NCI-H1417 (cell line): Measurements from ENCODE around the gene GJC2.
A peak's percentile ranks its signal among the peaks of the same experiment; 100 is the strongest.

Source experiments
- DNase-seq, 3 experiments: peaks; one replicate each; lab custom pipeline; 2025; lab: John Stamatoyannopoulos, UW

The GJC2 gene

GRCh38 chr1:228158151-228159007 is 8.6 kb downstream of the GJC2 start:
- no peak for DNase-seq

GRCh38 chr1:228159008-228159665 is 9.4 kb downstream of the GJC2 start:
- DNase-seq: no peak

- no peak for DNase-seq
Observed at GRCh38 chr1:228160201-228160761, 10.6 kb downstream of the GJC2 start.

DNA sequence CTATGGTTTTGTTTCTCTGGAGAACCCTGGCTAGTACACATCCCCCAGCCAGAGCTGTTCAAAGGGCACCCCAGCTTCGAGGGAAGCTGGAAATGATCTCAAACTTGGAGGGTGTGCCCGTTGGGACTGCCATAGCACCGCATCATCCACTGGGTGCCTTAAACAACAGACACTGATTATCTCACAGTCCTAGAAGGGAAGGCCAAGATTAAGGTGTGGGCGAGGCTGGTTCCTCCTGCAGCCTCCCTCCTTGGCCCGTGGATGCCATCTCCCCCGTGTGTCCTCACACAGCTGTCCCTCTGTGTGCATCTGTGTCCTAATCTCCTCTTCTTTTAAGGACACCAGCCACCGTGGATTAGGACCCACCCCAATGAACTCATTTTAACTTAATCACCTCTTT is 11.6 kb downstream of the GJC2 start:
- no peak for DNase-seq

DNA sequence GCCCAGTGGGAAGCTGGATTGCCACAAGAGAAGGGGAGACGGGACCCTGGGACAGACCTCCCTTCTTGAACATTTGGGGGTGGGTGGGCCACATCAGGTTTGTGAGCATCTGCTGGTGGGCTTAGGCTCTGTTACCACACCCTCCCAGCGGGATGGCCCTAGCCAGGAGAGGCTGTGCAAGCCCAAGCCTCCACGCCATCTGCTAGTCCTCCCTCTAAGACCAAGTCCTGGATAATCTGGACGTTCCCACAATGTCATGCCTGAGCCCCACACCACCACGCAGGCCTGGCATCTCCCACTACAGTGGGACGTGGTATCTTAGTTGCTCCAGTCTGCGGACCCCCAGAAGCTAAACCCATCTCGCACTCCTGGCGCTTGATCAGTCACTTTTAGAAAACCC is 12.1 kb downstream of the GJC2 start:
- DNase-seq: no peak

DNA sequence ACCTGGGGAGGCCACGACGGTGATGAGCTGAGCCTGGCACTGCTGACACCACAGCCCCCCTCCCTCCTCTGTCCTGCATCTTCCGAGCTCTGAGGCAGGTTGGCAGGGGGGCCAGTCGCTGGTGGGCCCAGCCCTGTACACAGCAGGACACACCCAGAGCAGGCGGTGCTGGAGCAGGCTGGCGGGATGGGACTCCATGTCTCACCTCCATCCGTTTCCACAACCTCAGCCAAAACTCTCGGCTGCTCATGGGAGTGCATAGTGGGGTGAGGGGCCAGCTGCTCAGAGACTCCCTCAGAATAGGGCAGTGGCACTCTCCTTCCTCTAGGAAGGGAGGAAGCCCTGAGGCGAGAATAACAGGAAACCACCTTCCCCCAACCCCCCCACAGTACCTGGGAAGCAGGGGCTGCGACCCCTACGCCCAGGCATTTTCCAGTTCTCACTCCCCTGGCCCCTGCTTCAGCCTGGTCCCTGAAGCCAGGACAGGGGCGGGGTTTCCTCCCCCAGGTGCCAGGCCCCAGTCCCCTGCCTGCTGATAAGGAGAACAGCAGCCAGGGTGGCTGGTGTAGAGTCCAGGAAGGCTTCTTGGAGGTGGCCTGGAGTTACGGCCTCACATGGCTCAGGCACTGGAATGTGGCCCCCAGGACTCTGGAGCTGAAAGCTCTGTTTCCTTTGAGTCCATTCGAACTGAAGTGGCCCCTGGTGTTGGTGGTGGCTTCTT is 12.7 kb downstream of the GJC2 start:
- no peak for DNase-seq

DNA sequence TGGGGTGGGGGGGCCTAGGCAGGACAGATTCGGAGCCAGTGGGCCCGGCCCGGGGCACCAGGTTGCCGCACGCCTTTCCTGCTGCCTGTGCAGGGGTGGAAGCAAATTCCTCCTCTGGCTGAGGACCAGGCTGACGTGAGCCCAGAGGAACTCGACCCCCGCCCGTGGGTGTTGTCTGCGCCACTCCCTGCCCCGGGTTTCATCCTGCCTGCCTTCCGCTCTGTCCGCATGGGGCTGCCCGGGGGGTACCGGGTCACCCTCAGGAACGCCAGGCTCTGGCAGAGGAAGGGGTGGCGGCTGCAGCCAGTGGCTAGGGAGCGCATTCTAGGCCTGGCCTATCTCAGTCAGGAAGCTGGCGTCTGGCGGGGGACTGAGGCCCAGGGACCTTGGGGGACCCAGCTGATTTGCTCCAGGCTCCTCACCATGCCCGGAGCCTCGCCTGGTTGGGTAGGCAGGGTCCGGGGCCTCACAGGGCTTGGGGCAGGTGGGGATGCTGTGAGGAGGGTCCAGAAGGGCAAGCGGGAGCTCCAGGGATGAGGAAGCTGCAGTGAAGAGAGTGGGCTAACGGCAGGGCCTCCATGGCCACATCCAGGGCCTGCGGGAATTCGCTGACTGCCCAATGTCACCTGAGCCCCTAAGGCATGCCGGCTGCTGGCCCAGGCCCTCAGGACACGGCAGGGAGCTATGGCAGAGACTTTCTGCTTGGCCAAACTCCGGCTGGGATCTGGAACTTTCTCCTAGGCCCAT is 13.4 kb downstream of the GJC2 start:
- no peak for DNase-seq

DNA sequence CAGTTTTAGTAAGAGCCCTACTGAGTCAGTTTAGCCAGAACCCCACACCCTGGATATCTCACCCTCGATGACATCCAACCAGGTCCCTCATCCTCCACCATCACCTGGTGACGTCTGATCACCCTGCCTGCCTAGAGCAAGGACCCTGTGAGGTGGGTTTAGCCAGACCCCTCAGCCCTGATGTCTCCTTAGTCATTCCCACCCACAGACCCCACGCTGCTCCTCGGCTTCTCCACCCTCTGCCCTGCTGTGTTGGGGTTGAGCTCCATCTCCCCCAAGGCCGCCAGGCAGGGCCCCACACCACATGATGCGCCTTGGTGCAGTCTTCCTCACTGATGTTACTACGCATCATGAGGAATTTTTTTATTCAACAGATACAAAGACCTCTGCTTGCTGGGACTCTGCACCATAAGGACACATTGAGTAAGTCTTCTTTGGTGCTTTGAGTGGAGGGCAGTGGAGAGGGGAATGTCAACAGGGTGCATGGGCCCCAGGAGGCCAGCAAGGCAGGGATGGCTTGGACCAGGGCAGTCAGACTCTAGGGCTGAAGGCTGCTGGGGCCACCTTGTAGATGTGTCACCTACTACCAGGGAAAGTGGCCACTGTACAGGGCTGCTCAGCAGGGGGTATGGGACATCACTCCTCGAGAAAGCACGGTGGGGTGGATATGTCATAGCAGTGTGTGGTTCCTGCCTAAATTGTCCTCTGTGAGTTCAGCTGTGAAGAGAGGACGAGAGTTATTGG is 14.2 kb downstream of the GJC2 start:
- no peak for DNase-seq

DNA sequence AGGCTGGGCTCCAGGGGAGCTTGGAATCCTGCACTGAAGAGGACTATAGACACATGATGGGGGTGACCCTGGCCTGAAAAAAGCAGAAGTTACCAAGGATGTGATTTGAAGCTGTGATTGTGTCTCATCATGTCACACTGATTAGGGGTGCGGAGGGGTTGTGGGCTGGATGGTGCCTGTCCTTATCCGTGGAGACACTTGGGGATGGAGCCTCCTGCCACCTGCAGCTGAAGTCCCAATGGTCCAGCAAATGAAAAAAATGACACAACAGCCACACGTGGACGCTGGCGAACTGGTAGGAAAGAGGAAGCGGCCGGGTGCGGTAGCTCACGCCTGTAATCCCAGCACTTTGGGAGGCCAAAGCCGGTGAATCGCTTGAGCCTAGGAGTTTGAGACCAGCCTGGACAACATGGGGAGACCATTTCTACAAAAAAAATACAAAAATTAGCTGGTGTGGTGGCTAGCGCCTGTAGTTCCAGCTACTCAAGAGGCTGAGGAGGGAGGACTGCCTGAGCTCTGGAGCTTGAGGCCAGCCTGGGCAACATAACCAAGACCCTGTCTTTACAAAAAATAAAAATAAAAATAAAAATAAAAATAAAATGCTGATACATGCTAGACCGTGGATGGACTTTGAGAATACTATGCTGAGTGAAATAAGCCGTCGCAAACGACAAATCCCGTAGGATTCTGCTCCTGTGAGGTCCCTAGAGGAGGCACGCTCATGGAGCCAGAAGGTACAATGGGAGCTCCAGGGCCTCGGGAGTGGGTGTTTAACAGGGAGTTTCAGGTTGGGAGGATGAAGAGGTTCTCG is 15.0 kb downstream of the GJC2 start:
- DNase-seq: no peak

DNA sequence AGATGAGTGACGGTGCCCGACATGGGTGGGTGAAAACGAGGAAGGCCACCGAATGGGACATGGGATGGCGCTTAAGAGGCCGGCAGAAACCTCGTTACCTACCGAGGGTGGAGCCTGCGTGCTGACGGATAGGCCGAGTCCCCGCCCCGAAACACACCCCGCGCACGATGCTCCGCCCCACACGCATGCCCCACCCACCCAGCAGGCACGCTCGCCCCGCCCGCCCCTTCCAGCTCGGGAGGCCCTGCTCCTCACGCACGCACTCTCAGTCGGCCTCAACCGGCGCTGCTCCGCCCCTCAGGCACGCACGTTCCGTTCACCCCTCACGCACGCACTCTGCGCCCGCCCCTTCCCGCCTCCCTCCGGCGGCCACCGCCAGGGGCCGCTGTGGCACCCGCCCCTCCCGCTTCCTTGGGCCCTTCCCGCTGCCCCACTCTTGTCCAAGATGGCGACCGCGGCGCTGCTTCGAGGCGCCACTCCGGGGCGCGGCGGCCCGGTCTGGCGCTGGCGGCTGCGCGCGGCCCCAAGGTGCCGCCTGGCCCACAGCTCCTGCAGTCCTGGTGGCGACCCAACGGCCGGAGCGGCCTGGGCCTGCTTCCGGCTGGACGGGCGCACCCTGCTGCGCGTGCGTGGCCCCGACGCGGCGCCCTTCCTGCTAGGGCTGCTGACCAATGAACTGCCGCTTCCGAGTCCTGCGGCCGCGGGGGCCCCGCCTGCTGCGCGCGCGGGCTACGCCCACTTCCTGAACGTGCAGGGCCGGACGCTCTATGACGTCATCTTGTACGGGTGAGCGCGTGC is 15.8 kb downstream of the GJC2 start, which contains the start of gene IBA57:
Gene IBA57, plus strand, starts transcription at position 433 of the 798 bp plus-strand sequence. Its CDS starts 13 bp downstream, at position 446.
- peak; percentile 93 to 99 (median 98) for DNase-seq

- DNase-seq: peak; percentile 1 to 80 (median 80)
Observed at GRCh38 chr1:228166170-228166936, 16.6 kb downstream of the GJC2 start.

DNA sequence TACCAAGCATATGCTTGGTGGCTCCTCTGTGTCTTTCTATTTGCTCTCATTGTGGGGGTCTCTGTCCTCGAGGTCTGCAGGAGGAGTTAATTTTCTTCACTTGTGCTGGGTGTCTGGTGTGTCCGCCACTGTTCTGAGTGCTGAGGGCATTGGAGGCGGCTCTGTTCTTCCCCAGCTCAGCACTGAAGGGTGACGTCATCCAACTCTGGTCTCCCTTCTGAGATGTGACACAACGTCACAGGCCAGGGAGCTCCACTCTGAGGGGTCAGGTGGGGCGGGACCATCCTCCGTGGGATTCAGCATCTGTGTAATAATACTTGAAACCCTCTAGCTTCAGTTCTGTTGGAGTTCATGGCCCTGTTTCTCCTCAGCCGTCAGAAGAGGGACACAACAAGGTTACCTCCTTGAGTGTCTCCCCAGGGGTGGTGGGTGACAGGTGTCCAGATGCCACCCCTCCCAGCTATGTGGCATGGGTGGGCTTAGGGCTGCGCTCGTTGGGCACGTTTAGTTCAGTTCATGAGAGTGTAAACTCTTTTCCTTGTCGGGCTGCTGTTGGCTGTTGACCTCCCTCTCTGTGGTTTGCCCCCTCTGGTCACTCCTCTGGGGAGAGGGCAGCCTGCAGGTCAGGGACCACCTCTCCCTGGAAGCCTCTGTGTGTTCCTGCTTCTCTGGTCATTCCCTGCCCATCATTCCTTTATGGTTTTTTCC is 19.0 kb downstream of the GJC2 start:
- DNase-seq: no peak

- no peak for DNase-seq
Observed at GRCh38 chr1:228169345-228169744, 19.6 kb downstream of the GJC2 start.

DNA sequence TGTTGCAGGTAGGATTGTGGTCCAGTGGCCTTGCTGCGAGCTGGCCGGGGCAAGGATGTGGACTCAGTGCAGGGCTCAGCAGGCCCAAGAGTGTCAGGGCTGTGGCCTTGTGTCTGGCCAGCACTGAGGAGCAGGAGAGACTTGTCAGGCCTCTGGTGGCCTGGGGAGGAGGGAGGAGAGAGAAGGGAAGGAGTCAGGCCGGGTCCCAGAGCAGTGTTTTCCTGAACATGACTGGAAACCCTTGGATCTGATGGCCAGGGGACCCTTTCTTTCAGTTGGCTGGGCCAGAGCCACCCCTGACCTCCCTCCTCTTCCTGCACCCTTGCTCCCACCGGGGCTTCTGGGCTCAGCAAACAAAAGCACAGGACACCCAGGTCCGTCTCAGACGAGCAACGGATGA is 20.9 kb downstream of the GJC2 start:
- DNase-seq: no peak

- no peak for DNase-seq
Observed at GRCh38 chr1:228171221-228171891, 21.6 kb downstream of the GJC2 start.

DNA sequence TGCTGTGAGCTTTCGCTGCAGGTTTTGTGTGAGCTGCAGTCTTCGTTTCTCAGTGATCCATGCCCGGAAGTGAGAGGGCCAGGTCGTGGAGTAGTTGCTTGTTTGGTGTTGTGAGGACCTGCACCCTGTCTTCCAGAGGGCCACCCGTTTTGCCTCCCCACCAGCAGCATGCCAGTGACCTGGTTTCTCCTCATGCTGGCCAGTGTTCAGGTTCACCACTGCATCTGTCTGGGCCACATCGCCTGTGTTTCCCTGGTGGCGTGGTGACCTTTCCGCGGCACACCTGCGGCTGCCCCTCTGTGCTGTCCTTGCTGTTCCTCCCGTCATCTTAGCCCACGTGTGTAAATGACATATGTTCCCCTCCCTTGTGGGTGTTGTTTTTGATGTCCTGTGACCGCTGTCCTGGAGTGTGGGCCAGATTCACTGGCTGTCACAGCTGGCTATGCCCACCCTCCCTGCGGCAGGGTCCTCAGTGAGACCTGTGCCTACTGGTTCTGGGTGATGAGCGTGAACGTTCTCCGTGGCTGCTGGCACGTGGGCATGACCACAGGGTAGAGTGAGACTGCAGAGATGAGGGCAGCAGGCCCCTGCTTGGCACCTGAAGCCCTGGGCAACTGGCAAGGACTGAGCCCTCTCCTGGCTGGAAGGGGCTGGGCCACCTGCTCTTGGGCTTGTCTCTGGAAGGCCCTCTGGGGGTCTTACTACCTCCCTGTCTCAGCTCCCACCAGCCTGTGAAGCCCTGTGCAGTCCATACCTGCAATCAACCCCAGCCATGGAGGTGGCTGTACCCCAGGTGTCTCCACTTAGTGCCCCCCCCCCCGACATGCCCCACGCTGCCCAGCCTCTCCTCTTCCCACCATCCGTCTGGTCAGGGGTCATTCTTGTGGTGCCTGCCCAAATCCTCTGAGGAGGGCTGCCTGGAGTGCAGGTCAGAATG is 23.1 kb downstream of the GJC2 start:
- no peak for DNase-seq
